Psoas muscle (tissue), 8 donors: ENCODE measurements around the gene CRACR2B. TPM values are rescaled to one million over a fixed set of nuclear protein-coding genes. Genes with fewer than 3 reads are reported as not detected.

Experiments
- ATAC-seq, 4 donors: fragments of 200-7000 bp; cut with Tn5 transposase; one replicate each; pipeline ENCODE4 v1.9.1; 2020; ENCODE audit warnings: moderate library complexity in 3 of 4, mild to moderate bottlenecking in 2 of 4
- DNase-seq, 2 donors: peaks; one replicate each; pipeline ENCODE4 v3.0.0-alpha.2; 2020
- H3K27ac ChIP-seq: fragments of 200-600 bp; one replicate; pipeline ENCODE4 v1.8.0; 2022
- H3K27me3 ChIP-seq, 3 donors: fragments of 200-600 bp in 1 of 3; one replicate each; pipeline versions ENCODE4 v1.6.1 to v1.8.0; 2013 to 2022; ENCODE audit warnings: low read length in 2 of 3, mild to moderate bottlenecking in 2 of 3, moderate library complexity in 1 of 3; ENCODE audit not compliant: insufficient read depth in 3 of 3
- H3K36me3 ChIP-seq, 2 donors: fragments of 200-600 bp in 1 of 2; one replicate each; pipeline versions ENCODE4 v1.6.1 to v1.8.0; 2013 to 2022; ENCODE audit warnings: low read depth in 1 of 2, mild to moderate bottlenecking in 1 of 2, moderate library complexity in 1 of 2; ENCODE audit not compliant: insufficient read depth in 1 of 2
- H3K4me1 ChIP-seq: fragments of 200-600 bp; one replicate; pipeline ENCODE4 v1.8.0; 2022
- H3K4me3 ChIP-seq: fragments of 200-600 bp; one replicate; pipeline ENCODE4 v1.8.0; 2022; ENCODE audit warnings: mild to moderate bottlenecking
- H3K9me3 ChIP-seq: fragments of 200-600 bp; one replicate; pipeline ENCODE4 v1.8.0; 2022
- WGBS, 3 donors: extraction: QIAGEN DNeasy Blood & Tissue Kit; methylation state at CpG; one replicate each; pipeline versions ENCODE4 v1.1.6 to v1.1.7; 2013; 5-methylcytosine and 5-hydroxymethylcytosine counted together
- intact Hi-C, 2 donors: fragments of 100-400 bp; cut with DNase I; formaldehyde crosslinking; loops; one replicate each; pipeline versions ENCODE4 v1.11.0 to v1.14.2; 2022
- polyA plus RNA-seq, 3 donors: library from polyadenylated mRNA; stranded (reverse); fragments of 200-250 nt; gene quantifications; one replicate each; pipeline ENCODE4 v1.2.3, GENCODE V29; 2013
- total RNA-seq, 4 donors: library from RNA; stranded (reverse); fragmentation: NEBNext Ultra II Directional in 2 of 4; extraction: Animal tissue kit (Norgen Biotek cat#: 25700) in 2 of 4; gene quantifications; one replicate each; pipeline versions ENCODE4 v1.2.1 to v1.2.4, GENCODE V29; 2021 to 2023
- TF ChIP-seq, protein P1 (sequence below): fragments of 200-600 bp; IDR thresholded peaks from one replicate; pipeline ENCODE4 v1.8.0; 2022; ENCODE audit warnings: antibody characterized with exemption
- donor health status: healthy with polysubstance abuse.
- donor health status: DM: no; HTN: no; CAD: no; lungs with moderate emphysema.
- donor health status: Bipolar disorder and iron deficiency.
- donor health status: healthy.
- donor health status: DM: yes; HTN: yes; CAD: no.
- donor health status: DM: no; HTN: no; CAD: no.
- donor health status: DM: no; HTN: no; CAD: no.
- donor health status: DM: yes; HTN: yes; CAD: no.

Gene CRACR2B
- total and polyA plus RNA-seq, 7 donors: 1.9 to 8.9 (median 2.8) TPM

DNA sequence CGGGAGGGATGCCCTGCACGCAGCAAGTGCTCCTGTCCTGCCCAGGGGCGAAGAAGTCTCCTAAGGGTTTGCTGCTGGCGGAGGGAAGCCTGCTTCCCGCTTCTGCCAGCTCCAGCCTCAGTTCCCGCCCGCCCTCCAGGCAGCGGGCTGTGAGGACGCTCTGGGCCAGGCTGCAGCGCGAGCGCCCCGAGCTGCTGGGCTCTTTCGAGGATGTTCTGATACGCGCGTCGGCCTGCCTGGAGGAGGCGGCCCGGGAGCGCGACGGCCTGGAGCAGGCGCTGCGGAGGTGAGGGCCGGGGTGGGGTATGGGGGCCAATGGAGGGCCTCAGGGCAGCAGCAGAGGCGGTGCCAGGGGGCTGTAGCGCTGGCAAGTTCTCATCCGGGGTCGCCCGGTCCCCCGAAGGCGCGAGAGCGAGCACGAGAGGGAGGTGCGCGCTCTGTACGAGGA, 2.2 kb downstream of the CRACR2B start:
- intact Hi-C loops: no loop called here
- Histone ChIP-seq H3K9me3 (no peaks in the 10 kb centered on the region), H3K36me3 (peaks cover 0 to 8% of the 10 kb centered on the region in 2 donors), H3K27ac (peak overlapping the region; percentile 5), H3K4me3 (peak overlapping the region; percentile 57), H3K4me1 (peaks cover 41% of the 10 kb centered on the region), H3K27me3 (peaks cover 0 to 37% (median 13%) of the 10 kb centered on the region in 3 donors)
- ATAC-seq (no peak), DNase-seq (no peak)
- TF ChIP-seq, protein P1, sequence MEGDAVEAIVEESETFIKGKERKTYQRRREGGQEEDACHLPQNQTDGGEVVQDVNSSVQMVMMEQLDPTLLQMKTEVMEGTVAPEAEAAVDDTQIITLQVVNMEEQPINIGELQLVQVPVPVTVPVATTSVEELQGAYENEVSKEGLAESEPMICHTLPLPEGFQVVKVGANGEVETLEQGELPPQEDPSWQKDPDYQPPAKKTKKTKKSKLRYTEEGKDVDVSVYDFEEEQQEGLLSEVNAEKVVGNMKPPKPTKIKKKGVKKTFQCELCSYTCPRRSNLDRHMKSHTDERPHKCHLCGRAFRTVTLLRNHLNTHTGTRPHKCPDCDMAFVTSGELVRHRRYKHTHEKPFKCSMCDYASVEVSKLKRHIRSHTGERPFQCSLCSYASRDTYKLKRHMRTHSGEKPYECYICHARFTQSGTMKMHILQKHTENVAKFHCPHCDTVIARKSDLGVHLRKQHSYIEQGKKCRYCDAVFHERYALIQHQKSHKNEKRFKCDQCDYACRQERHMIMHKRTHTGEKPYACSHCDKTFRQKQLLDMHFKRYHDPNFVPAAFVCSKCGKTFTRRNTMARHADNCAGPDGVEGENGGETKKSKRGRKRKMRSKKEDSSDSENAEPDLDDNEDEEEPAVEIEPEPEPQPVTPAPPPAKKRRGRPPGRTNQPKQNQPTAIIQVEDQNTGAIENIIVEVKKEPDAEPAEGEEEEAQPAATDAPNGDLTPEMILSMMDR: no peak
- 25 to 32% (median 31%) methylated on average over 28 to 39 of the region's 39 CpGs for WGBS, 3 donors

DNA sequence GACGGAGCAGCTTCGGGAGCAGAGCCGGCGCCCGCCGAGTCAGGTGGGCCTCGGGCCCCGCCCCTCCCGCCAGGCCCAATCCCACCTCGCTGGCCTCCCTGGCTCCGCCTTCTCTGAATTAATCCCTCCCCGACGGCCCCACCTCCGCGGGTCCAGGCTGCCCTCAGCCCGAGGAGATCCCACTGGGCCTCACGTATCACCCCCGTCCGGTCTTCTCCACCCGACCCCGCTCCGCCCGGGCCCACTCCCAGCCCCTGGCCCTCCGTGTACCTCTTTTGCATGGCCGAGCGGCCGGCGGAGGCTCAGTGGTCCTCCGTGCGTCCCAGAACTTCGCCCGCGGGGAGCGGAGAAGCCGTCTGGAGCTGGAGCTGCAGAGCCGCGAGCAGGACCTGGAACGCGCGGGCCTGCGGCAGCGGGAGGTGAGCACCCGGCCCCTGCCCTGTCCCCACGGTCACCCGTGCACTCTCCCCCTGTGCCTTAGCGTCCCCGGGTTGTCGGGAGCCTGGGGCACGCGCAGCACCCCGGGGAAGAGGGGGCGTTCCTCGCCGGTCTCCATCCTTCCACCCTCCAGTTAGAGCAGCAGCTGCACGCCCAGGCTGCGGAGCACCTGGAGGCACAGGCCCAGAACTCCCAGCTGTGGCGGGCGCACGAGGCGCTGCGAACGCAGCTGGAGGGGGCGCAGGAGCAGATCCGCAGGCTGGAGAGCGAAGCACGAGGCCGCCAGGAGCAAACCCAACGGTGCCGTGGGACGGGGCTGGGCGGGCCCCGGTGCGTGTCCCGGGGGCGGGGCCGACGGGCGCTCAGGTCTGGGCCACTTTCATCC, 2.8 kb downstream of the CRACR2B start:
- Histone ChIP-seq H3K36me3 (peaks cover 0 to 2% of the 10 kb centered on the region in 2 donors), H3K4me1 (peaks cover 47% of the 10 kb centered on the region), H3K9me3 (no peaks in the 10 kb centered on the region), H3K4me3 (peak overlapping the region; percentile 57), H3K27ac (peak overlapping the region; percentile 5), H3K27me3 (peaks cover 0 to 33% (median 13%) of the 10 kb centered on the region in 3 donors)
- WGBS, 3 donors: 21 to 27% (median 24%) methylated on average over 46 to 78 of the region's 78 CpGs
- ATAC-seq: peak in 2 of 4 donors; percentile 13 to 31
- intact Hi-C loops: no loop called here
- TF ChIP-seq, protein P1: no peak
- peak; percentile 79 to 83 for DNase-seq

DNA sequence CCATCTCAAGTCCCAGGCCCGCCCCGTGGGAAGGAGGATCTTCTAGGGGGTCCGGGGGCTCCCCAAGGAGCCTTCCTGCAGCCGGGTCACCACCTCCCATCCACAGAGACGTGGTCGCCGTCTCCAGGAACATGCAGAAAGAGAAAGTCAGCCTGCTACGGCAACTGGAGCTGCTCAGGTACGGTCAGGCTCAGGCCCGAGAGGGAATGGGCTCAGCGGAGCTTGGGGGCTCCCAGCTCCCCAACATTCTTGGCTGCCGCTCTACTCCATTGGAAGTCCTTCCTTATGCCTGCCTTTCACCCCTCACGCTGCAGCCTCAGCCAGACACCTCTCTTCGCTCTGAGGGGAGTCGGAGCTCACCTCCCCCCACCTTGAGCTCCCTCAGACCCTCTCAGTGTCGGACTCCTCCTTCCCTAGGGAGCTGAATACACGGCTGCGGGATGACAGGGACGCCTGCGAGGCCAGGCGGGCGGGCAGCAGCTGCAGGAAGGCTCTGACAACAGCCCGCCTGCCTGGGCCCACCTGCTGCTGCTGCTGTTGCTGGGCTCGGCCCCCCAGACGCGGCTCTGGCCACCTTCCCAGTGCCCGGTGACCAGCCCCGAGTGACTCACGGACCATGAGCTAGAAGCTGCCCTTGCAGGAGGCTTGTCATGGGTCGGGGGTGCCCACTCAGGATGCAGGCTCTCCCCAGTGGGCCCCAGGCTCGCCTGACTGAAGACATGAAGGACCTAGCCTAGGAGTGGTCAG, 3.6 kb downstream of the CRACR2B start:
- 58 to 70% (median 59%) methylated on average over 28 to 31 of the region's 31 CpGs for WGBS, 3 donors
- intact Hi-C loops: no loop called here
- peaks cover 0 to 27% (median 13%) of the 10 kb centered on the region in 3 donors for H3K27me3 ChIP-seq
- no peaks in the 10 kb centered on the region for H3K9me3 ChIP-seq
- peak overlapping the region; percentile 92 for H3K27ac ChIP-seq
- H3K36me3 ChIP-seq: peaks cover 0 to 6% of the 10 kb centered on the region in 2 donors
- no peak for DNase-seq
- H3K4me3 ChIP-seq: peak overlapping the region; percentile 57
- H3K4me1 ChIP-seq: peaks cover 51% of the 10 kb centered on the region
- TF ChIP-seq, protein P1: no peak
- ATAC-seq: no peak

DNA sequence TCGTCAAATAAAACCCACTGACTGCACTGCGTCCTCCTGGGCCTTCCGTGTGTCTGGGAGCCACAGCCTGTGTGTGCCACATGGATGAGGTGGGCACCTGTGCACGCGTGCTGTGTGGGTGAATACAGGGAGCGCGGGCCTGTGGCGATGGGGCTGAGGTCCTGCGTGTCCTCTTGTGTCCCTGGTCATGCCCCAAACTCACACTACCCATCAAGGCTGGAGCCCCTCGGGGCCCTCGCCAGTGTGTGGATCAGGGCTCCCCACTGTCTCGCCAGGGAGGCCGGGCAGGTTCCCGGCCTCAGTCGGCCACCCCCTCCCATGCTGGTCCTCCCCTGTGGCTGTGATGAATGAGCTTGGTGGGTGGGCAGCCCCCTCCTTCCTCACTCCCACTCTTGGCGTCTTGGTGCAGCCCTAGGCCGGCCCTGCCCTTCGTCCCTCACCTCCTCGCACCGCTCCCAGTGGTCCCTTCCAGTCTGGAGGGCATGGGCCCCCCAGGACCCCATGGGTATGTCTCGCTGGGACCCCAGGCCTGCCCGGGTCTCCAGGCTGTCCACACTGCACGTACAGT, 4.3 kb downstream of the CRACR2B start:
- no peak for DNase-seq
- H3K27ac ChIP-seq: peak overlapping the region; percentile 92
- H3K9me3 ChIP-seq: no peaks in the 10 kb centered on the region
- TF ChIP-seq, protein P1: no peak
- H3K4me3 ChIP-seq: peak overlapping the region; percentile 92
- peaks cover 0 to 25% (median 13%) of the 10 kb centered on the region in 3 donors for H3K27me3 ChIP-seq
- intact Hi-C loops: no loop called here
- peaks cover 0 to 14% of the 10 kb centered on the region in 2 donors for H3K36me3 ChIP-seq
- no peak for ATAC-seq
- WGBS, 3 donors: 71 to 72% (median 72%) methylated on average over 23 of the region's 23 CpGs
- H3K4me1 ChIP-seq: peaks cover 52% of the 10 kb centered on the region
